Lung (tissue), 12 donors: ENCODE measurements around the gene COPS9. TPM values are rescaled to one million over a fixed set of nuclear protein-coding genes. Genes with fewer than 3 reads are reported as not detected.

Source experiments
- ATAC-seq: fragments of 200-7000 bp; cut with Tn5 transposase; one replicate; pipeline ENCODE4 v1.9.1; 2020; ENCODE audit warnings: moderate number of reproducible peaks; ENCODE audit not compliant: insufficient read depth, low FRiP score
- DNase-seq, 3 donors: peaks; one replicate each; pipeline ENCODE4 v3.0.0-alpha.2; 2013 to 2017
- H3K27ac ChIP-seq, 2 donors: one replicate each; pipeline ENCODE4 v1.5.1; 2013; ENCODE audit warnings: mild to moderate bottlenecking in 2 of 2, moderate library complexity in 2 of 2, control low read depth in 1 of 2, inconsistent platforms in 1 of 2, low read depth in 1 of 2, low read length in 1 of 2
- H3K27me3 ChIP-seq, 3 donors: one replicate each; pipeline ENCODE4 v1.5.1; 2013; ENCODE audit warnings: low read length in 2 of 3; ENCODE audit not compliant: control insufficient read depth in 3 of 3, insufficient read depth in 3 of 3
- H3K36me3 ChIP-seq, 4 donors: one replicate each; pipeline ENCODE4 v1.5.1; 2013; ENCODE audit warnings: low read length in 4 of 4, mild to moderate bottlenecking in 1 of 4, moderate library complexity in 1 of 4; ENCODE audit not compliant: control insufficient read depth in 4 of 4, insufficient read depth in 4 of 4
- H3K4me1 ChIP-seq, 5 donors: one replicate each; pipeline ENCODE4 v1.5.1; 2013; ENCODE audit warnings: low read length in 5 of 5, mild to moderate bottlenecking in 2 of 5, moderate library complexity in 1 of 5; ENCODE audit not compliant: control insufficient read depth in 5 of 5, insufficient read depth in 5 of 5
- H3K4me3 ChIP-seq: one replicate; pipeline ENCODE4 v1.5.1; 2013; ENCODE audit warnings: mild to moderate bottlenecking, control low read depth, moderate library complexity
- H3K9ac ChIP-seq, 2 donors: one replicate each; pipeline ENCODE4 v1.5.1; 2013; ENCODE audit warnings: low read length in 2 of 2, control low read depth in 1 of 2; ENCODE audit not compliant: insufficient read depth in 1 of 2
- H3K9me3 ChIP-seq, 4 donors: one replicate each; pipeline ENCODE4 v1.5.1; 2013; ENCODE audit warnings: low read length in 3 of 4, mild to moderate bottlenecking in 1 of 4, moderate library complexity in 1 of 4; ENCODE audit not compliant: control insufficient read depth in 4 of 4, insufficient read depth in 3 of 4
- CTCF ChIP-seq: IDR thresholded peaks from 2 replicates; pipeline ENCODE4 v1.5.1; 2012; ENCODE audit warnings: mild to moderate bottlenecking; ENCODE audit errors: control extremely low read depth, extremely low read depth
- WGBS, 2 donors: extraction: QIAGEN DNeasy Blood & Tissue Kit; methylation state at CpG; one replicate each; pipeline ENCODE4 v1.1.7; 2013; 5-methylcytosine and 5-hydroxymethylcytosine counted together
- polyA plus RNA-seq, 2 donors: library from polyadenylated mRNA; stranded (reverse); fragments of 200-250 nt; gene quantifications; one replicate each; pipeline ENCODE4 v1.2.1, GENCODE V29; 2013
- total RNA-seq, 2 donors: library from RNA; depleted of rRNA in 1 of 2; stranded (reverse); fragments of >200 nt in 1 of 2; gene quantifications; one replicate each; pipeline ENCODE4 v1.2.1, GENCODE V29; 2014 to 2021
- donor health status: control.
- donor health status: control.
- donor health status: Bipolar disorder and iron deficiency.
- donor health status: healthy.
- donor health status: DM: yes; HTN: yes; CAD: no.

Gene COPS9
- total and polyA plus RNA-seq, 4 donors, result 52.5 to 386 (median 148) TPM

- Histone ChIP-seq H3K27me3 (peaks cover 3 to 6% (median 3%) of the 10 kb centered on the region in 3 donors), H3K4me1 (no peaks in the 10 kb centered on the region), H3K4me3 (no peak overlapping the region), H3K27ac (no peak overlapping the region), H3K9ac (no peak overlapping the region), H3K9me3 (no peaks in the 10 kb centered on the region), H3K36me3 (no peaks in the 10 kb centered on the region)
- no peak for ATAC-seq
- 78 to 83% methylated on average over 8 of the region's 8 CpGs for WGBS, 2 donors
- TF ChIP-seq CTCF, result no peak
- DNase-seq, result no peak
These were observed 44.0 kb upstream of the COPS9 start for GRCh38 chr2:240179941-240180666.

DNA sequence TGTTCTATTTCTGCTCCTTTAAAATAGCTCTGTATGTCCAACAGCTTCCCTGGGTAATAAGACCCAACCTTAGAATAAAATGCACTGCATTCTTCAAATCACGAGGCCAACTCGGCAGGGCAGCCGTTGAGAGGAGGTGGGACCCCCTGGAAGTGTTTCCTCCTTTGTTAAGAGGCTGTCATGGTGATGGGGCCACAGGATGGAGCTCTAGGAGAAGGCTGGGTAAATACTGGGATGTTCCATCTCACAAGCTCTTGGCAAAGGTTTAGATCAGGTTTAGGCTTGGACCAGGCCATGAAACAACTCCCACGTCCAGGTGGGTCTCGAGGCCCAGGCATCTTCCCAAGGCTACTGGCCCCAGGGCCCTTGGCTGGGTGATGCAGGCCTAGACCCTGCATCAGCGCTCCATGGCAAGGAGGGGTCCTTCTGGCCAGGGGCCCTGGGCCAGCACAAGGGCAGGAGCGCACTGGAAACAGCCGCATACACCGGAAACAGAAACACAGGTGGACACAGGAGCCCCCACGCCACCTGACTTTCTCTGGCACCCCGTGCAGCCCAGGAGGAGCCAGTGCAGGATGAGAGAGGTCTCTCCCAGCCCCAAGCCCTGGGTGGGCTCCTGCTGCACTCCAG lies 43.2 kb upstream of the COPS9 start:
- Histone ChIP-seq H3K36me3 (no peaks in the 10 kb centered on the region), H3K9ac (no peak overlapping the region), H3K4me1 (no peaks in the 10 kb centered on the region), H3K9me3 (peaks cover 0 to 2% (median 0%) of the 10 kb centered on the region in 4 donors), H3K27me3 (peaks cover 0 to 10% (median 7%) of the 10 kb centered on the region in 3 donors), H3K4me3 (no peak overlapping the region), H3K27ac (no peak overlapping the region)
- WGBS, 2 donors, result 77 to 87% methylated on average over 11 of the region's 11 CpGs
- TF ChIP-seq CTCF, result no peak
- DNase-seq, result no peak
- no peak for ATAC-seq

DNA sequence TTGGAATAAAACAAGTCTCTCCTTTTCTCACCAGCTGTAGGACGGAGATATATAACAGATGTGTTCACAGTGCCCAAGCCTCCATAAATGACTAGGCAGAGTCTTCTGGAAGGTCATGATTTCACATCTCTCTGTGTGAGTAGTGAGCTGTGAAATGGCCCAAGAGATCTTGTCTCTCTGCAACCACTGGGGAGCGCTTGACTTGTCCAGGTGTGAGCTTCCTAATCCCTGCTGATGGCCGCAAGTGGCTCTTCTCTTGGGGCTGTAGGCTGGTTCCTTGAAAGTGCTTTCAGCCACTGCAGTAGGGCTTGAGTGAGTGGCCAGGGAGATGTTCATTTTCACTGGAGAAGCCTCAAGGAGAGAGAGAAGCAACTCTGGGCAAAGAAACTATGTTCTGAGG lies 42.5 kb upstream of the COPS9 start:
- TF ChIP-seq CTCF, result no peak
- Histone ChIP-seq H3K4me1 (no peaks in the 10 kb centered on the region), H3K4me3 (no peak overlapping the region), H3K9ac (no peak overlapping the region), H3K27me3 (peaks cover 0 to 10% (median 7%) of the 10 kb centered on the region in 3 donors), H3K9me3 (peaks cover 0 to 5% (median 0%) of the 10 kb centered on the region in 4 donors), H3K27ac (no peak overlapping the region), H3K36me3 (no peaks in the 10 kb centered on the region)
- DNase-seq (no peak), ATAC-seq (no peak)
- 82 to 92% methylated on average over 3 of the region's 3 CpGs for WGBS, 2 donors
